HG03432 (cell line): ENCODE data around the gene CAB39.

ENCODE experiments used
- ATAC-seq: cut with Tn5 transposase; IDR thresholded peaks from one replicate; pipeline ENCODE4 v1.9.1; 2021; ENCODE audit warnings: mild to moderate bottlenecking, moderate library complexity; ENCODE audit not compliant: unreplicated experiment

Gene CAB39

DNA sequence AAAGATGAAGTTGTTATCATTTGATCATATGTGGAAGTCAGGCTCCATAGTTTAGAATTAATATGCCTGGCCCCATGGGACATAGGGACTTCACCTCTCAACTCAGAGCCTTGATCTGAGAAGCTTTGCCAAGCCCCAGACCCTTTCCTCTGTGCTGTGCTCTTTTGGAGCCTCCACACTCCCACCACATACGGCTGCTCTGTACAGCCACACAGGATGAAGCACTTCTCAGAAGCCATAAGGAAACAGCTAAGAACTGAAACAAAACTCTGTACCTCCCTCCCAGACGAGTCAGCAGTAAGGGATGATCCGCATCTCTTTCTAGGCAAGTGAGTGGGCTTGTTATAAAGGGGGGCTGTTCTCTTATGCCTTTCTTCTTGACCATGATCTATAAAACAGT, 66.5 kb downstream of the CAB39 start:
- peak; percentile 21 for ATAC-seq

DNA sequence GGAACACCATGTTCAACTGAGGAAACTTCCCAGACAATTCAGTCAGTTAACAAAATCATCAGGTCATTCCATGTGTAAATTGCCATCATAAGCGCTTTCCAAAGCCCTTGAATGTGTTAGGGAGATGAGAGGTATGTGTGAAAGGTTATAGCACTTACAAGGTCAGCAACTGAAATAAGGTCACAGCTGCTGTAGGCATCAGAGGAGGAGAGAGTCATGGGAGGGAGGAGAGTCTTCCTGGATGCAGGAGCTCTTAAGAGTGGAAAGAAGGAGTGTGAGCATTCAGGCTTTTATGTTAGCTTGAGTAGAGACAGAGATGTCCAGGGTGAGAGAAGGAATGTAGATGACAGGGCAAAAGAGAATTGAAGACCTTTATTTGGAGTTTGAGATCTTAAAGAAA, 67.0 kb downstream of the CAB39 start:
- ATAC-seq, result no peak

DNA sequence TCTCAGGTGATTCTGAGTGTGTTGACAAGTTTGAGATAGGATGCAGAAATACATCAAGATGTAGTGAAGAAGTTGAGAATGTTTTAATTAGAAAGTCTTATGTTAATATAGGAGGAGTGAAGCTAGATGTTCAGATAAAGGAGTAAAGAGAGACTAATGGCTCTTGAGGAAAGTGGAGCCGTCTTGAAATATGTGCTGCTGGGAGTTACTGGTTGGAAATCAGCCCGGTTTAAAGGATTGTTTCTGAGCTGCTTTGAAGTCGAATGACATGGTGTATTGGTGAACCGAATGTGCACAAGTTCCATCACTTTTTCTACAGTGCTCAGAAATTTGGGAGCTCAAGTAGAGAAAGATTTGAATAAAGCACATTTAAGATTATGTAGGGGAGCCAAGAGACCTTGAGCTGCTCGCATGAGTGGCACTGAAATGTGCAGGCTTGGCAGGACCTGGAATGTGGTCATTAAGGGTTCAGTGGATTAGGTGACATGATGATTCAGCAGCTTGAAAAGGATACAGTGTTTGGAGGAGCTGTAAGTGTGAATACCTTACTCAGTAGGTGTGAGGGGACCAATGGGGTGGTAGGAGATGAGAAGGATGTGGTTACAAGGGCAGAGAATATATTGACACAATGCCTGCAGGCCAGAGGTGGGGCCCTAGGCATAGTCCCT, 68.6 kb downstream of the CAB39 start:
- no peak for ATAC-seq

DNA sequence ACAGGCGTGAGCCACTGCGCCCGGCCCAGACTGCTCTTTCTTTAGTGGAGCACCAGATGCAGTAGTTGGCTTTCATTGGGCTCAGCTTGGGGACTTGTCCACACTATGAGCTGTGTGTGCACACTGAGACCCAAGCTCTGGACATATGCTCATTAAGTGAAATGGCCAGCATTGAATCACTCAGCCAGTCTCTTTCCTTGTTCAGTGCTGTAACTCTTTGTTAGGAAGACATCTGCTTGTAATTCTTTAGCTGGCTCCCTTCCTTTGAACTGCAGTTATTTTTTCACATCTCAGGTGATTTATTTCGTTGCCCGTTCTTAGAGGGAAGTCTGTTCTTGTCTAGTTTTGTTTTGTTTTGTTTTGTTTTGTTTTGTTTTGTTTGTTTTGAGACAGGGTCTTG, 70.5 kb downstream of the CAB39 start:
- ATAC-seq, result no peak

DNA sequence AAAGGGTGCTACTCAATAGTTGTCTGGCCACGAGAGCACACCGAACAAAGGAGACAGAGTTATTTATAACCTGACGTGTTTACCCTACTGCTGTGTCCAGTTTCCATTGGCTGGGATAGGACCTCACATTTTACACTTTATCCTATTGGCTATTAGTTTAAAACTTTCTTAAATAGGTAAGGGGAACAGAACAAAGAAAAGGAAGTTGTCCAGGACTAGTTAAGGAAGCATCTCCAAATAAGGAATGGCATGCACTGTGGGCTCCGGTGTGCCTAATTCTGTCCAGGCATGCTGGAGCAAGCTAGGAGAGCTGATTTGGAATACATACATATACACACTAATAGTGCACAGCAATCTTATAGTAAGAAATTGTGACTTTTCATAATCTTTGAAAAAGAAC, 72.2 kb downstream of the CAB39 start:
- no peak for ATAC-seq

DNA sequence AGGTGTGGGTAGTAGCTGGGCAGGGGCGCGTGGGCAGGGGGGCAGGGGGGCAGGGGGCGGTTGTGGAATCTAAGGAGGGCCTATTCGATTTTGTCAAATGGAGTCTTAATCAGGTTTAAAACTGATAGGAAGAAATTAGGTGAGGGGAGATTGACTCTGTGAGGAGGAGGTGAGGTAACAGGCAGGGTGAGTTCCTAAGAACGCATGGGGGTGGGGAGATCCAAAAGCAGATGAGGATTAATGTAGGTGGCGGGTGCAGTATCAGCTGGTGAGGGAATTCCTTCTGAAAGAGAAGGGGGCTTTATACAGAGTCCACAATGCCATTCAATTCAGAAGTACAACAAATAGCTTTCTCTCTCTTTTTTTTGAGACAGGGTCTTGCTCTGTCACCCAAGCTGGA, 72.7 kb downstream of the CAB39 start:
- no peak for ATAC-seq

DNA sequence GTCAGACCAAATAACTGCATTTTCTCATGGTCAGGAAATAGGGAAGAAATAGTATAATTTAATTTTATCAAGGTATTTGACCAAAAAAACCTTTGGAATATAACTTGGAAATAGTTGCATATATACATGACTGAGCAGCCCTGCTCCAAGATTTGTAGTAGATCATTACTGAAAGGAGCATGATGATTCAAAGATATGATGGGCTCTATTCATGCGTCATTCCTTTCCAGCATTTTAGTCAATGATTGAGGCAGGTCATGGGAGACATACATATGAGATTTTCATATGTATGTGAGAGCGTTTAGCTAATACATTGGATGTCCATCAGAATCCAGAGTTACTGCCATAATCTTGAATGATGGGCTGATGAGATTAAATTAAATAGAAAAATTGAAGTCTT, 74.5 kb downstream of the CAB39 start:
- ATAC-seq, result no peak

DNA sequence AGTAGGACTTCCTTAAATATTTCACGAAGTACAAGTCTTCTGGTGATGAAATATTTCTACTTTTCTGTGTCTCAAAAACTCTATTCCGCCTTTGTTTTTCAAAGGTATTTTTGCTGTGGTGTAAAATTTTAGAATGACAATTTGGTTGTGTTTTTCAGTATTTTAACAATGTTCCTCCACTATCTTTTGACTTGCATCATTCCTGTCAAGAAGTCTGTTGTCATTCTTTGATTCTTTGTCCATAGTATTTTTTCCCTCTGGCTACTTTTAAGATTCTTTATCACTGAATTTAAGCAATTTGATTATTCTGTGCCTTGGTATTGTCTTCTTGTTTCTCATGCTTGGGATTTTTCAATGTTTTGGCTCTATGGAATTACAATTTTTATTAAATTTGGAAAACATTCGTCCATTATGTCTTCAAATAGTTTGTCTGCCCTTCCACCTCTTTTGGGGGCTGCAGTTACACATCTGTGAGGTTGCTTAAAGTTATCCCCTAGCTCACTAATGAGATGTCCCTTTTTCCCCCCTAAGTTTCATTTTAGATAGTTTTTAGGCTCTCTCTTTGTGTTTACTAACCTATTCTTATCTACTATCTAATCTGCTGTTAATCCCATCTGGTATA, 76.0 kb downstream of the CAB39 start:
- ATAC-seq, result no peak

DNA sequence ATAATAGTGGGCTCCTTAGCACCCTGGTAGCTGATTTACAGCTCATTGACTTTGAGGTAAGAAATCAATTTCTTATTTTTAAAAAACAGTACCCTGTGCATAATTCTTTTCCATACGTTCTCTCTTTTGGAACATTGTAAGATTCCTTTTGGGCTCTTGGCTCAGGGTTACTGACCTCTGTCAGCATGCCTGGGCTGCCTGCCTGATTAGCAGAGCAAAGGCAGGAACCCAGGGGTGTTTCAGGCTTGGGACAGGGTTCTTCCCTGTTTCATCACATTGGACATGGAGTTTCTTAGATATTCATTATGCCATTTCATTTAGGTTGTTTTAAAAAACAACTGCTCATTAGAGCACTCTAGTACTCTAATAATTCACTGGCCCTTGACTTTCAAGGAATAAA, 78.3 kb downstream of the CAB39 start:
- no peak for ATAC-seq

DNA sequence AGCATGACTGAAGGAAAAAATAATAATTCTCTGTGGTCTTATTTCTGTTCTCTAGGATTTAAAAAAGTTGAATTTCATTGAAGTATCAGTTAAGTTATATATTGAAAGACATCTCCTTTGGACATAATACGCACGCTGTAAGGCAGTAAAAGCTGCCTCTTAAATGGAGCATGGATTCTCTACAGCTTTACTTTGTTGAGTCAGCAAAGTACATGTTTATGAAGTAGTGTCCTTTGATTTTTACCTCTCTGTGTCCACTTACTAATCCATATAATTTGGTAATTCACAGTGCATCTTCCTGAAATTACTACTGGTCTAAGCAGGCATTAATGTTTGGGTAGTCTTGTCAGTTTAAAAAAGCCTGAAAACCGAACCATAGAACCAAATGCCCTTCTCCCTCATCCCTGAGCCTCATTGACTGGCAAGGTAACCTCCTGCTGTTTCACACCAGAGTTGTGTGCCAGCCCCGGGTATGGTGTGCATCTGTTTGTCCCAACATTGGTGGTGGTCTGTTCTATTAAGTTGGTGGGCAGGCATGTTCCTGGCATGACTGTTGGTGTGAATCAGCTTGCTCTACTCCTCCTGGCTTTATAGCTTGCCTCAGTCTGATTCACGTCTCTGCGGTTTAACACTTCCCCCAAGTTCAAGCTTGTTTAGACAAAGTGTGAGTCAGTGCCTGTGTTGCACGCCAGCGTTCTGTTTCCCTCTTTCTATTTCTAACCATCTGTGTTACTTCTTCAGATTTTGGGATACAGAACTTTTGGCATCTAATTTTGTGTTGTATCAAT, 81.1 kb downstream of the CAB39 start:
- peak; percentile 79 for ATAC-seq

DNA sequence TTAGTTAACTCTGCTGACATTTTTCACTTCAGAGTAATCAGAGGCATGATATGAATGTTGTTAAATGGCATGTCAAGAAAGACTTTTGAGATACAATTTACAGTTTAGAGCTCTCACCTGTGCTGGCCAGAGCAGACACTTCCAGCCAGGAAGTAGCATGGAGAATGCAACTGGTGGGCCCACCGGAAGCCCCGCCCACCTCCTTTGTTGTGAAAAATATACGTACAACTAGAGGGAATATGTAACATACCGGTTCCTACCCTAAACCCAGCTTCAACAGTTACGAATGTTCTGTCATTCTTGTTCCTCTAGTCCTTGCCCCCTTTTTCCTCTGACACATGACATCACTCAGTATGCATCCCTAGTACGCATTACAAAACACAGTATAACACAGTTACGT, 81.9 kb downstream of the CAB39 start:
- ATAC-seq, result no peak

DNA sequence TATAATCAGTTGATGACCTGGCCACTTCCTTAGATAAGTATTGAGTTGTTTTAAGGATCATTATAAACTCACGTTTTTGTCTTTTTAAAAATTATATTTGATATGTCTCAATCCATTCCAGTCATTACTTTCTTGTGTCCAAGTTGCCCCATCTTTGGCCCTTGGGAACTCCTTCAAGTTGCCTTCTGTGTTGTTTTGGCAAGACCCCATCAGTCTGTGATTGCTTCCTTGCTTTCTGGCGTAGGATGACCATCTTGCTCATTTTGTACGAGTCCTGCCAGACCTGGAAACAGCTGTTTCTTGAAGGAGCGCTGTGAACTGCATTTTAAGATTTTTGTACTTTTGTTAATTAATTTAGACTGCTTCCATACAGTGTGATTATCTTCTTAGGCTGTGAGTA, 83.2 kb downstream of the CAB39 start:
- ATAC-seq, result no peak

DNA sequence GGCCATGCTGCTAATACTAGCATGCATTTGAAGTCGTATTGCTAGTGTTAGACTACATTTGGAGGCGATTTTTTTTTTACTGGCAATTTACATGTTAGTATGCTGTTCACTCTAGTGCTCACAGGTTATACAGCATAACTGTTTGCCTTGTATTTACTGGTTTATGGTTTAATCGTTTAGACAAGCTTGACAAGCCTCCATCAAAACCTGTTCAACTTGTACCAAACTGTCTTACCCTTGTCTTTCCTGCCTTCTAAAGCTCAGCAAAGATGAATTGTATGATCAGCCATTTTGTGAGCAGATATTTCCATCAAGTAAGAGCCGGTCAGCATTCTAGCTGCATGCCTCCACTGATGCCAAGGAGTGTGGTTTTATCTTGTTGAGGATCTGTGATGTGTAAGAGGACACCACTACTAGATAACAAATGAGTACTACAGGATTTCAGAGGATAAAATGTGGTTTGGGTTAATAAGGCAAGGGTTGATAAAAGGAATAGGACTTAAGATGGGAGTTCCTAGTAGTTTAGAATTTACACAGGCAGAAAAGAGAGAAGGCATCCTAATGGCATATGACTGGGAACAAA, 83.7 kb downstream of the CAB39 start:
- ATAC-seq, result no peak

DNA sequence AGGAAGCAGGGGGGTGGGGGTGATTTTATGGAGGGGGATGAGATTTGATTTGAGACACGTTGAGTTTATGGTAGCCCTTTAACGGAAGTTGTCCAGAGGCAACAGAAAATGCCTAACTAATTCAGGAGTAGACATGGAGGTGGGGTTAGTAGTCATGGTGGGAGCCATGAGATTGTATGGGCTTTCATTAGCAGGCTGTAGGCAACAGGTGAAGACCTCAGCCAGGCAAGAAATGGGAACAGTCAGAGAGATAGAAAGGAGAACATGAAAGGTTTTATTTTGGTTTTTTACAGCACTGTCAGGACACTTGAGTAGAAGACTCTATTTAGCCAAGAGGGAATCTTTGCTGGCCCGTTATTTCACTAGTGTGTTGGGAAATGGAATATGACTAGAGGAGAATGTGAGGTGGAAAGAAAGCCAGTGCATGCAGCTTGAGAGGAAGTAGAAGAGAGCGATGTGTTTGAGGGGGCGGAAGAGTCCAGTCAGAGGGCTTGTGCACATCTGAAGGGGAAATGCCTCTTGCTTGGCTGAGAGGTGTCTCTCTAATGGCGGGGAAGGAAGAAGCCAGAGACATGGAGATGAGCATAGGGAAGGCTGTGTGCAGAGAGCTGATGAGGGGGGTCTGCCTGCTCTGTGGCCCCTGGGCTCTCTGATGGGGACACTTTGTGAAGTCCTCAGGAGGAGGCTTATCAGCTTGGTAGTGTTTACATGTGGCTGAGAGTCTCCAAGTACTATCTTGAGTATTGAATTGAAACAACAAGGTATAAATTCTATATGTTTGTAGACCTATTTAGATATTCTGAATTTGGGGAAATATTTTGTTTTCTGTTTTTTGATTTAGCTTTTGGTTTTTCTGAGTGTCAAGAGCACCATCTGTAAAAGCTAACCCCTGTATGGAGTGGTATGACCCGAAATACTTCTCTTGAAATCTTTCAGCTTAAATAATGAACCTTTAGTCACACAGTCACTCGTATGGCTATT, 85.2 kb downstream of the CAB39 start:
- ATAC-seq, result peak; percentile 44

DNA sequence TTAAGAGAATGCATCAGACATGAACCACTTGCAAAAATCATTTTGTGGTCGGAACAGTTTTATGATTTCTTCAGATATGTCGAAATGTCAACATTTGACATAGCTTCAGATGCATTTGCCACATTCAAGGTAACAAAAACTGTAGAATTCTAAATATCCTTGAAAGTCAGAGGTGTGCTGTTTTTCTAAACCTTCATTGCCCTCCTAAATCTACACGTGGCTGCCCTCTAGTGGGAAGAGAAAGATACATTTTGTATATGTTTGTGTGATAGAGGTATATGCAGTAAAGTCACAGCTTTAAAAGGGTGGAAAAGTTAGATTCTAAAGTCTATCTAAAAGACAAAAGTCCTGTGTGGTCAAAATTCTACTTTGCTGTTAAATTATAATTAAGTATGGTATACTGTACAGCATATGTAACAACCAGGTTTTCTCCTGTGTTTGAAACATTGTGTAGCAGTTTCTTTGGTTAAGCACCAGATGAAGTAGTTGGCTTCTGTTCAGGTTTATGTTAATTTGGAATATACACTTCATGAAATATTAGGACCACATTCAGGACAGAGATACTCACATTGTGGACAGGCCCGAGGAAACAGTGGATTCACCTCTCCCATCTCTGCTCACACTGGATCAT, 86.2 kb downstream of the CAB39 start:
- no peak for ATAC-seq

DNA sequence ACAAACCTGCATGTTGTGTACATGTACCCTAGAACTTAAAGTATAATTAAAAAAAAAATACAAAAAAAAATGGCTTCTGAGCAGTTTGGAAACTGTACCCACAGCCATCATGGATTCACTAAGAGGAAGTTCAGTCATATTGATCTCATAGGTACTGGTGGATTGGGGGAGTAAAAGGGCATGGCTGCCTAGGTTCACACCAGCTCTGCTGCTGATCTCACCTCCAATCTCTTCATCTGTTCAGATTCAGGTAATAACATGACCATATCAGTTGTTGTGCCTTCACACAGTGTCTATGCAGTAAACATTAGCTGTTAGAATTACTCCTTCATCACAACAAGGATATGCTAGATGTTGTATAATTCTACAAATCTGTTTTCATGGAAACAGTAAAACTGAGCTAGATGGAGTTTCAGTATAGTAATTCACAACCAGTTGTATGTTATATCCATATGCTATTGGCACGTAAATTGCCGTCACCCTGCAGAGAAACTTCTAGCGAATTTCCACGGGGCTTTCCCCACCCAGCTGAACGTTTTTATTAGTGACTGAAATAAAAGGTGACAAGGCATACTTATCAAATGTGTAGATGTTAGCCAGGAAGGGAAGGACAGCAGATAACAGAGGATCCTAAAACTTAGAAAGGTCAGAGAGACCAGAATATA, 92.8 kb downstream of the CAB39 start:
- no peak for ATAC-seq

DNA sequence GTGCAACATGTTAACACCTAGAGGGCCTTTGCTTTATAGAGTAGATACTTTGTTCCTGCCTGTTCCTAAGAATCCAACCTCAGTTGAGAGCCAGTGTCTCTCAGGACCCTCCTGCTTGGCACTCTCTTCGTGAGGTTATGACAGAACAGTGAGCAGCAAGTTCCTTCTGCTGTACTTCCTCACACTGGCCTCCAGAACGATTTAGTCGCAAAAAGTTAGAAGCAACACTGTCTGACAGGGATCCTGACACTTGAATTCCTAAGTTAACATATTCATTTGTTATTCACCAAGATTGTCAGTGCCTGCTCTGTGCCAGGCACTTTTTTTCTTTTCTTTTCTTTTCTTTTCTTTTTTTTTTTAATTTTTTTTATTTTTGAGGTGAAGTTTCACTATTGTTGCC, 95.1 kb downstream of the CAB39 start:
- no peak for ATAC-seq

DNA sequence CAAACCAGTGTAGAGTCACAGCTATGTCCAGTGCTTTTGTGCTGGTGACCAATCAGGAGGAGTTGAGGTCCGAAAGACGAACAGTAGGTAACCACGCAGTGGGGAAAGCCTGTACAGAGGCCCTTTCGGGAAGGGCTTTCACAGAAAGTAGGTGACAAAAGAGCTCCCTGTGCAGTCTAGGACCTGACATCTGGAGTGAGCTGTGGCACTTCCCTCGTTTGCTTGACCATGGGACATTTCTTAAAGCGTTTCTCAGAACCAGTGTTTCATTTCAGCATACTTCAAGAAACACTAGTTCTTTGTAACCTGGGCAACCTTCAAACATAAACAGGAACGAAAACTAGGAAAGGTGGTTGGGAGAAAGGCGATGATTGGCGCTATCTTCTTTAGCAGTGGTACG, 96.4 kb downstream of the CAB39 start:
- no peak for ATAC-seq

DNA sequence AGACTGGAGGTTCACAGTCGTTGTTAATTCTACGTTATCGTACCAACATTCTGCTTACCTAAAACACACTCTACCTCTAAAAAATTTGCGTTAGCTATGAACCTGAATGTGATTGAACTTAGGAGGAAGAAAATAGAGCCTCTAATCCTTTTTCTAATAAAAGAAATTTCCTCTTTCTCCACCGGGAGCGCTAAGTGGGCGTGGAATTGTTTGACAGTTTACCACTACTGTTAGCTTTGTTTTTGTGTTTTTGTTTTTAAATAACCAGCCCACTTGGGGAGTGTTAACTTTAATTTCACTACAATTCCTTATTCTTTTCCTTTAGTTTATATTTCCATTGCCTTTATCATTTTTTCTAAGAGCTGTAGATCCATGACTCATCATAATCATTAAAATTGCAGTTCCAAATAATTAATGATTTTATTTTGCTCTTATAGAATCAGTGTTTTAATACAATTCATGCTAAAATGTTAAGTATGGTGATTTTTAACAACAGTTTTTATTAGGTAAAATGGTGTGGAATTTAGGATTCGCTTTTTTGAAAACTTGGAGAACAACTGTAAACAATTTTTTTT, 97.1 kb downstream of the CAB39 start:
- no peak for ATAC-seq
